DMS53 (cell line): Measurements from ENCODE around the gene ZMIZ1.
"Not testable (repeated sequence)": the region's sequence is repeated elsewhere in the genome, so short reads cannot be mapped to it uniquely, and the experiment has no call there.

Experiments
- DNase-seq: peaks from one replicate; lab custom pipeline; 2025; lab: John Stamatoyannopoulos, UW

ZMIZ1 gene

DNA sequence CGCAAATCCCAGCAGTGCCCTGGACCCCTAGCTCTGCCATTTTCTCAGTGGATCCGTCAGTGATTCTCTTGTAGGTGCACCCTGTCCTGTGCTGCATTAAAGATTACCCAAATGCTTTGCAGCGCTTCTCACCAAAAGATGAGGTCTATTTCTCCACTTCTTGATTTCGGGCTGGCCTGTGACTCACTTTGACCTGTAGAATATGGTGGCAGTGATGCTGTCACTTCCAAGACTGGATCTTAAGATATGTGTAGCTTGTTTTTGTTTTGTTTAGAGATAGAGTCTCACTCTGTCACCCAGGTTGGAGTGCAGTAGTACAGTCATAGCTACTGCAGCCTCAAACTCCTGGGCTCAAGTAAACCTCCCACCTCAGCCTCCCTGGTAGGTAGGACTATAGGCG is 37.0 kb upstream of the ZMIZ1 start:
- DNase-seq: no peak

- DNase-seq: no peak
Observed at GRCh38 chr10:79034271-79034876, 34.4 kb upstream of the ZMIZ1 start.

GRCh38 chr10:79036416-79036815 is 32.4 kb upstream of the ZMIZ1 start:
- not testable (repeated sequence) for DNase-seq

- no peak for DNase-seq
Observed at GRCh38 chr10:79038104-79038840, 30.5 kb upstream of the ZMIZ1 start.

DNA sequence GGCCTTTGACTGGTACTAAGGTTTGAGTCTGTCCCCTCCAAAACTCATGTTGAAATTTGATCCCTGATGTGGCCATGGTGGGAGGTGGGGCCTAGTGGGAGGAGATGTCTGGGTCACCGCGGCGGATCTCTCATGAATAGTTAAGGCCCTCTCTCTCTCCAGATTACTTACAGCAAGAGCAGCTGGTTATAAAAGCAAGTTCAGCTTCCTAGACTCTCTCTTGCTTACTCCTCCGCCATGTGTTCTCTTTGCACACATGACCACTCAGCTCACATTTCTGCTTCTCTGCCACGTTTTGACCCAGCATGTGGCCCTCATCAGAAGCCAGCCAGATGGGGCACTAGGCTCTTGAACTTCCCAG is 29.9 kb upstream of the ZMIZ1 start:
- DNase-seq: no peak

DNA sequence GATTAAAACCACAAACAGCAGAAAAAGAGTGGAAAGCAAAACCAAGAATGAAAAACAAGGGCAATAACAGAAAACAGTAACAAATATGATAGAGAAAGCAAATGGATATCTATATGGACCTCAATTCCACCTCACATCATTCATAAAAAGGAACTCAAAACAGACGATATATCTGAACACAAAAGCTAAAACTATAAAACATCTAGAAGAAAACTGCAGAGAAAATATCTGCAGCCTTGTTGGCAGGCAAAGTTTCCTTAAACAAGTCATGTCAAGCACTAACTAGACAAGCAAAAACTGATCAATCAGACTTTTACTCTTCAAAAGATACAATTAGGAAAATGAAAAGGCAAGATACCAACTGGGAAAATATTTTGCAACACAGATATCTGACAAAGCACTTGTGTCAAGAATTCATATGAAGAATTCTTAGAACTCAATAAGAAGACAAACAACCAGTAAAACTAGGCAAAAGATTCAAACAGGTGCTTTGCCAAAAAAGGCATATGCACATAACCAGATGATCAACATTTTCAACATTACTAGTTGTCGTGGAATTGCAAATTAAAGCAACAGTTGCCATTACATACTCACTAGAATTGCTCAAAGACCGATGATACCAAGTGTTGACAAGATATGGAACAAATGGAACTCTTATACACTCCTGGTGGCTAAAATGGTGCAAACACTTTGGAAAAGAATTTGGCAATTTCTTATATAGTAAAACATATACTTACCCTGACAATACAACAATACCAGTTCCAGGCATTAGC is 25.9 kb upstream of the ZMIZ1 start:
- no peak for DNase-seq

- DNase-seq: no peak
Observed at GRCh38 chr10:79044036-79044632, 24.6 kb upstream of the ZMIZ1 start.

DNA sequence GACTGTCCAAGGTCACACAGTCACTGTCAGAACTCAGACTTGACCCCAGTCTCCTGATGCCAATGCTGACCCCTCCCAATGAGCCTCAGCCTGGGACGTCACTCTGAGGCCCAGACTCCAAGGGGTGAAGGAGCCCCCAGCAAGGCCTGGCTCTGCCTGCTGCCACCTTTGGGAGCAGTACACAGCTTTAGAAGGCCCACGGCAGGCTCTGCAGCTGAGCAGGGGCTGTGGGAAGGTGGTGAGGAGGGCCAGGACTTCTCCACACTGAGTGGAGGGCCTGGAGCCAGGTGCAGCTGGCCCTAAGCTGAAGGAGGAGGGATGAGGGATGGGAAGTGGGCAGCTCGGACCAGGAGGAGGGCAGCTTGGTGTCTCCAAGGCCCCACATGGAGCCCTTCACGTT is 23.9 kb upstream of the ZMIZ1 start:
- DNase-seq: no peak

- DNase-seq: no peak
Observed at GRCh38 chr10:79045566-79046175, 23.1 kb upstream of the ZMIZ1 start.

GRCh38 chr10:79046326-79046725 is 22.4 kb upstream of the ZMIZ1 start:
- no peak for DNase-seq

DNA sequence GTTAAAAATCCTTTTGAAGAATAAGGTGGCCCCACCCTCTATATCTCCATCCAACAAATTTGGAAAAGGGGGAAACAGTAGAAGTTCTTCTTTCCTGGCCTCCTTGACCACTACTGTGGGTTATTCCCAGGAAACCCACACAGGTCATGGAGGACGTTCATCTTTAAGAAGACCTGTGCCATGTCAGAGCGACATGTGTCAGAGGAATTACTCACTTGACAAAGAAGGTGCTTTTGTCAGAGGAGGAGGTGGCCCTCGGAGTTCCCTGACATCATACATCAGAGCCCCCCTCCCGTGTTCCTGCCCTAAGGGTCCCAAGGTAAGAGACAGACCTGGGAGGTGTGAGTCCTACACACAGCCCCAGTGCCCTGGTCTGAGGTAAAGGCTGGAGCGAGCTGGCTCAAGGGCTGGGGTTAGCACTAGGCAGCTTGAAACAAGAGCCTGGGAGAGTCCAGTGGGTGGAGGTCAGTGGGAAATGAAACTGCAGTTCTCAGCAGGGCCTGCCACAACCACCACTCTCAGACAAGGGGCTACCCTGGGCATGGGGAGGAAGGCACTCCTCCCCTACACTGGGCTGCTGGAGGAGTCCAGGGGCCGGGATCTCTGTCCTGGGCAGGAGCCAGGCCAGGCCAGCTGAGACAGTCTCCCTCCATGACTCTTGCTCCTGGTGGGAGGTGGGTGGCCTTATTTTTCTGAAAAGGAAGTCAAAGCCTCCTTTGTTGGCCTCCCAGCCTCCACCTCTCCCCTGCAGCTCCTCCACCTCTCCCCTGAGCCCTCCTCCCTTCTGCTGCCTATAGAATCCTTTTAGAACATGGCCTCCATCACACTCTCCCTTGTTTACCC is 21.8 kb upstream of the ZMIZ1 start:
- no peak for DNase-seq

GRCh38 chr10:79047584-79047874 is 21.2 kb upstream of the ZMIZ1 start:
- no peak for DNase-seq

GRCh38 chr10:79047875-79048638 is 20.7 kb upstream of the ZMIZ1 start:
- DNase-seq: no peak

DNA sequence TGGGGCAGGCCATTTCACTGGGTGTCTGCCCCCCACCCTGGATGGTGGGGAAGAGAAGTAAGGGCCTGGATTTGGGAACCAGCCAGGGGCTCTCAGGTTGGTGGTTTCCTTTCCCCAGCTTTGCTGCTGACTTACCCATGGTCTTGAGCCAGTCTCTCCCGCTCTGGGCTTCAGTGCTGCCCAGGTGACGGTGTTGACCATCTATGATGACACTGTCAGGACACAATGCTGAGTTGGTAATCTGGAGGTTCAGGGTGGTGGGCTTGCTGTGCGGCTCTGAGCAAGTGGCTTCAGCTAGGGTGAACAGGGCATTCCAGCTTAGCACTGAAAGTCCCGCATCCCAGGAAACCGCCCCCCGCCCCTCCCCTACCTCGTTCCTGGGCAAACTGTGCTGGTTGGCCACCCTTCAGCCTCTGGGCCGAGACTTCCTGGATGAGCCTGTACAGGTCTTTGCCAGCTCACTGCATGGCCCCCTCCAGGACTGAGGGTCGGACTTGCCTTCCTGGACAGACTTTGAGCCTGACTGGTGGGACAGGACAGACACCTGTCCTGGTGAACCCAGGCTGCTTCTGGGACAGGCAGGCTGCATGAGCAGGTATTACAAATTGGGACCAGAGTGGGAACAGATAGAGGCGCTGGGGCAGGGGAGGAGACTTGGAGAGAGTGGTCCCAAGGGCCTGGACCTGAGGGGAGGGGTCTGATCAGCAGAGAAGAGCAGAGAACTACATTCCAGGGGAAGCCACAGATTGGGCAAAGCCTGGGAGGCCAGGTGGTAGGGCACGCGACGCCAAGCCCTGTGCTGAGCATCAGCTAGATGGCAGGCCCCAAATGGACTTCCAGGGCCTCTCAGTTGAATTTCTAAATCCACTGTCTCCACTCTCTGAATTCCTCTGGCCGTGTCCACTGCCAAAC is 19.9 kb upstream of the ZMIZ1 start:
- DNase-seq: no peak

- DNase-seq: no peak
Observed at GRCh38 chr10:79049931-79050895, 18.6 kb upstream of the ZMIZ1 start.

DNA sequence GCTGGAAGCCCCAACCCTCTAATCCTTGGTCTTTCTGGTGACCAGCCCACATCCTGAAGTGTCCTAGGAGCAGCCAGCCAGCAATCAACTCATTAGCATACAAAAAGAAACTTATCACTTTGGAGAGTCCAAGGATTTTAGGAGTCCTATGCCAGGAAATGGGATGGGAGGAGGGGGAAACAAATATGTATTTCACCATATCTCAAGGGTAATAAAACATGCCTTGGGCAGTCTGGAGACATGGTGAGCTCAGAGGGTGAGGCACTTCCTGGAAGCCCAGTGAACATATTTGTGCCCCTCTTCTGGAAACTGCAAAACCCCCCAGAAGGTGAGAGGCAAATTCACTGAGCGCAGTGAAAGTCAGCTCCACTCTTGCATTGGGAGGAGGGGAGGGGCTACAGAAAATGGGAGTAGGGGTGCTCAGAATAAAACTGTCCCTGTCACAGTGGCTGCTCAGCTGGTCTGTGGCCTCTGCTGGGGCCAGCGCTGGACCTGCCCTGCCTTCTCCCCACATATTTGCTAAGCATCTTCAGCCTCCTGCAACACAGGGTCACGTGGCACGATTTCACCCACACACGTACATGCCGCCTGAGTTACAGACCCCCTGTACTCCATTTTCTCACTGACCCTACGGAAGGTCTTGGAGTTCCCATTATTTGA is 17.7 kb upstream of the ZMIZ1 start:
- DNase-seq: no peak

DNA sequence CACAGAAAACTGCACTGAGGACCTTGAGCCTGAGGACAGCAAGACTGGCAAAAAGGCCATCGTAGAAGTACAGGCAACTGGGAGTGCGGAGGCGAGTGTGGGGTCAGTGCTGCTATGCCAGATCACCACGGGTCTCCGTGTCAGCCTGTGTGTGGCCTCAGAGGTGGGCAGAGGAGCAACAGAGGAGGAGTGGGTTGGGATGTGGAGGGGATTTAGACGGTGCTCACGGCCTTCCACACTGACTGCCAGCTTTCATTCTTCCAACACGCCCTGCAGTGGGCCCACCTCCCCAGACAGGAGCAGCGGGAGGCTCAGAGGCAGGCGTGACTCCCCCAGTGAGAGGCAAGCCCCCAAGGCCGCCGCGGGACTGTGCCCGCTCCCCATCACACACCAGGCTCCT is 17.0 kb upstream of the ZMIZ1 start:
- DNase-seq: no peak
